GM18858 (cell line): ENCODE data around the gene CMSS1.

ENCODE experiments used
- ATAC-seq: cut with Tn5 transposase; IDR thresholded peaks from one replicate; pipeline ENCODE4 v1.9.1; 2021; ENCODE audit not compliant: unreplicated experiment

The CMSS1 gene

DNA sequence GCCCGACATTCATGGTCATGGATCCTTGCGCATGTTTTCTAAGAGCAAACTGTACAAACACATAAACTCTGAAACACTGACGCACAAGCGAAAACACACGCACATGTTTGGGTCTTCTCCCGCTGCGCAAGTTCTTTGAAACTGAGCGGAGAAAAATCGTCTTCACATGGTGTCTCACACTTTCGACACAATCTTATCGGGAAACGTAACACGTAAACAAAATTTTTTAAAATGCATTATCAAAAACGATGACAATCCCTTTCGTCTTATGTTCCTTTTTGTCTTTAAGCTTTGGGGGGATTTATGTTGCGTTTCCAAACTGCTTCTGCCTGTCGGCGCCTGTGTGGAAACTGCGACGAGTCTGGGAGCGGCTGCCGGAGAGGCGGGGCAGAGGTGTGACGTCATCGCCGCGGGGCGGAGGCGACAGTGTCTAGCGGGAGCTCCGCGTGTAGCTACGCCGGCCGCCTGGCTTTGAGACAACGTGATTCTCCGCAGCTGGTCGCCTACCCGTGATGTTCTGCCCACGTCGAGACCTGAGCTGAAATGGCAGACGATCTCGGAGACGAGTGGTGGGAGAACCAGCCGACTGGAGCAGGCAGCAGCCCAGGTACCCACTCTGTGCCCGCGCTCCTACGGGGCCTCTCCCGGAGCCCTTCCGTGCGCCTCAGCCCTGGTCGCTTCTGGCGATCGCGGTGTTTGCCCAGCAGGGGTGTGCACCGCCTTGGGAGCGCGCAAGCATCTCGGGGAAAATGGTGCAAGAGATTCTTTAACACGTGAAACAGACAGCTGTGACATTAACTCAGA lies at the start of gene CMSS1:
CMSS1 (plus strand) TSS at position 426 of the 804 bp plus-strand sequence.
- ATAC-seq = peak; percentile 96

DNA sequence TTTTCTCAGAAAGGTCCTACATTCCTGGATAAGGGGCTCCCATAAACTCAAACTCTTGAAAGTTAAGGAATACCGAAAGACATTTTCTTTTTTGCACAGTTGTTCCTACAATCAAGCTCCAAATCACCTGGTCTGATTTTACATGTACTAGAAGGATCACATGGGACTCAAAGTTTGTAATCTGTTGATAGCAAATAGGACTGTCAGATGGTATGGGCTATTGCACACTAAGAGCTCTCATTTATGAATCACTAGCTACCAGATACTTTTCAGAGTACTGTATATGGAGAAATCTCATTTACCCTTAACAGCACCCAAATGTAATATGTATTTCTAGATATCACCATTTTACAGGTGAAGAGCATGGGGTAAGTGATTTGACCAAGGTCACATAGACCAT lies 49.5 kb upstream of the CMSS1 start:
- ATAC-seq = no peak

DNA sequence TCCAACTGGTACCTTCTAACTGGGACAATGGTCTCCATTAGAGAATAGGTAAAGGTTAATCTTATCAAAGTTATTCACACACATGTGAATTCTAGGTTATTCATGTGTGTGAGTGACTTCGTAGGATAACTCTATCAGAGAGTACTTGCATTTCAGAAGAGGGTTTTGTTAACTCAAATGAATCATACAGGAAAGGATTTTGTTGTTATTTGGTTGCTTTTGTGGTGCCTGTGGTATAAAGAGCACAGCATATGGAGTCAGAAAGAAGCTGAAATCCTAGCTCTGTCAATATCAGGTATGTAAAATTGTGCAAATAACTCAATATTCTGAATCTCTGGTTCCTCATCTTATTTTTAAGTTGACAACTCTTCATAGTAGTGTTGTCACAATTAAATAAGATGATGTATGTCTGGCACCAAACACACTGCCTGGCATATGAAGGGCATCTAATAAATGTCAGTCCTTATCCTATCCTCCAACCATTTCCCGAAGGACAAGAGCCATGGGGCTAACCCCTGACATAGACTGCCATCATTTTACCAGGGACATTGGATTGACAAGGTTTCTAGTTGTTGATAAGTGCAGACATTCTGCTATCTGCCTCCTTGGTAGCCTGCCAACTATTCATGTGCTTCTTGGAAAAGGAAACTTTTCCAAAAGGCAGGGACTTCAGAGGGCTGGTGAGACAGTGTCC lies 48.7 kb upstream of the CMSS1 start:
- ATAC-seq = no peak

DNA sequence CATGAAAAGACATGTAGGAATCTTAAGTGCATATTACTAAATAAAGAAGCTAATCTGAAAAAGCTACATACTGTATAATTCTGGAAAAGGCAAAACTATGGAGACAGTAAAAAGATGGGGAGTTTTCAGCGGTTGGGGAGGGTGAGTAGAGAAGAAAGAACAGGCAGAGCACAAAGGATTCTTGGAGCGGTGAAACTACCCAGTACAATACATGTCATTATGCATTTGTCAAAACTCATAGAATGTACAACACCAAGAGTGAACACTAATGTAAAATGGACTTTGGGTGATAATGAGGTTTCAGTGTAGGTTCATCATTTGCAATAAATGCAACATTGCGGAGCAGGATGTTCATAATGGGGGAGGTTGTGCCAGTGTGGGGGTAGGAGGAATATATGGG lies 45.5 kb upstream of the CMSS1 start:
- ATAC-seq = no peak

DNA sequence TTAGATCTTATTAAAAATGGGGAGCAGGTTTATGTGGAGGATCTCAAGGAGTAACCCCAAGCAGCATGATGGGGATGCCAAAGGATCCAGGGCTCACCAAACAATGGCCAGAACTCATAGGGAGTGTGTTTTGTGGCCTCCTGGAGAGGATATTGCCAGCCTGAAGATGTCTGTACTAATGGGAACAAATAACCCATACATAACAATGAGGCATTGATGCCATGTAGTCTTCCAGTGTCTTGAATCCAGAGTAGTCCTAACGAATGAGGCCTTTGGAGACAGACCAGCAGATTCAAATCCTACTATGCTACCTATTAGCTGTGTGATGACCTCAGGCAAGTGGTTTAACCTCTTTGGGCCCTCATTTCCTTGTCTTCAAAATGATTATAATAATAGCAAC lies 45.0 kb upstream of the CMSS1 start:
- ATAC-seq = no peak

DNA sequence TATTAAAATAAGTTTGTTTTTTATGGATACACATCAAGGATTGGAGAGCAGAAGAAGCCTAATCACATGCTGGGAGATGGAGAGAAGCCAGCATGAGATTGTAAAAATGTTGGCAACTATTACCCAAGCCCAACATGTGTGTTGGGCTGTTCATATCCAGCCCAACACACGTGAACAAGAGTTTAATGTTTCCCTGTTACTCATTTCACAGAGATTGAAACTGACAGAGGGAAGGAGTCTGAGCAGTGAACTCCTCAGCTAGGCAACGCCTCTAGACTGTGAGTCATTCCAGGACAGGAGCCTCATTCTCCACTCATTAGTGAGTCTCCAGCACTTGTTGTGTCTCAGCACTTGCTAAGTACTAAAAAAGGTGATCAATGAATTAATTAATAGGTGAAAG lies 43.2 kb upstream of the CMSS1 start:
- ATAC-seq = peak; percentile 99

DNA sequence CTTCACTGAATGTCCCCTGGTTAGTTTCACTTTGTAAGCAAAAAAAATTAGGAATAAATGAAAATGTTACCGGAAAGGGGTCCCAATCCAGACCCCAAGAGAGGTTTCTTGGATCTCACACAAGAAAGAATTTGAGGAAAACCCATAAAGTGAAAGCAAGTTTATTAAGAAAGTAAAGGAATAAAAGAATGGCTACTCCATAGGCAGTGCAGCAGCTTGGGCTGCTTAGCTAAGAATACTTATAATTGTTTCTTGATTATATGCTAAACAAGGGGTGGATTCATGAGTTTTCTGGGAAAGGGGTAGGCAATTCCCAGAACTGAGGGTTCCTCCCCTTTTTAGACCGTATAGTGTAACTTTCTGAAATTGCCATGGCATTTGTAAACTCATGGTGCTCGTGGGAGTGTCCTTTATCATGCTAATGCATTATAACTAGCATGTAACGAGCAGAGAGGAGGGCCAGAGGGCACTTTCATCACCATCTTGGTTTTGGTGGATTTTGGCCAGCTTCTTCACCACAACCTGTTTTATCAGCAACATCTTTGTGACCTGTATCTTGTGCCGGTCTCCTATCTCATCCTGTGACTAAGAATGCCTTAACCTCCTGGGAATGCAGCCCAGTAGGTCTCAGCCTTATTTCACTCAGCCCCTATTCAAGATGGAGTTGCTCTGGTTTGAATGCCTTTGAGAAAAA lies 41.0 kb upstream of the CMSS1 start:
- ATAC-seq = no peak

DNA sequence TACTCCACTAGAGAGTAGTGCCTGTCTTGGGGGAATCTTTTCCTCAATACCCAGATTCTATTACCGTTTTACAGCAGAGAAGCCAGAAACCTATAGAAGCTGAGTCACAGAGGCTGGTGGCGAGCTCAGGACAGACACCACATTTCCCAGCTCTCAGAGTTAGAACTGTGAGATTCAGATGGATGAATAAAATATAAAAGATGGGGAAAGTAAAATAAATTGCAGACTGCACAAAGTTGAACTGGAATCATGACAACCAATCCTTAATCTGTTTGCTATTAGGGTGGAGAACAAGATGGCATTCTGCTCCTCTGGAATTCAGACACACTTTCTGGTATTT lies 40.5 kb upstream of the CMSS1 start:
- no peak for ATAC-seq

DNA sequence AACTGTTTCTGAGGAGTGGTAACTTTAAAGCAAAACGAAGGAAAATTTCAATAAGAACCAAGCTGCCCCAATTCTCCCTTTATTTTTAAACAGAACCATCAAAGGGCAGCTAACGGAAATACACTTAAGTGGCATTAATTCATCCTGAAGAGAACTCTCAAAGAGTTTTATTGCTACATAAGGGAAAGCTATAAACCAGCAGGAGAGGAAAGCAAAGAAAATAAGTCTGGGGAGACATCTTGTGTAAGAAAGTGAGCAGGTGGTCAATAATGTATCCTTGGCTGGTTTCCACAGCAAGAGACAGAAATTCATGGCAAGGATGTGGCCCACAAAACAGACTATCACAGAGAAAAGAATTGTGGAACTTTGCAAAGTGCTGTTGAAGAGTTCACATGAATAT lies 40.0 kb upstream of the CMSS1 start:
- no peak for ATAC-seq

DNA sequence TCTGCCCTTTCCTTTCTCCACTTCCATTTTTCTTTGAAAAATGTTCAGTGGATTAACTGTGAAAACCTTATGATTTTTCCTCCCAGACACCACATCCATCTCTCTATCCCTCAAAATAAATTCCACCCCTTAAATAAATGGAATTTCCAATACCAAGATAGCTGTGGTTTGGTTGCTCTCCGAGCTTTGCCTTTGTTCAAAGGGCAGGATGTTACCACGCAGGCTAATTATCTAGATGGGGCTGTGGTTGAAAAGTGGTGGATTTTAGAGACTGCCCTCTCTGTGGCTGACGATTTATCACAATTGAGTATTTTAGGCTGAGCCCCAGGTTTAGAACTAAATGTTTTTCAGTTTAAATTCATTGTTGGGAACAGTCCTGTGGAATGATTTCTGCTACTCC lies 36.9 kb upstream of the CMSS1 start:
- ATAC-seq = no peak

DNA sequence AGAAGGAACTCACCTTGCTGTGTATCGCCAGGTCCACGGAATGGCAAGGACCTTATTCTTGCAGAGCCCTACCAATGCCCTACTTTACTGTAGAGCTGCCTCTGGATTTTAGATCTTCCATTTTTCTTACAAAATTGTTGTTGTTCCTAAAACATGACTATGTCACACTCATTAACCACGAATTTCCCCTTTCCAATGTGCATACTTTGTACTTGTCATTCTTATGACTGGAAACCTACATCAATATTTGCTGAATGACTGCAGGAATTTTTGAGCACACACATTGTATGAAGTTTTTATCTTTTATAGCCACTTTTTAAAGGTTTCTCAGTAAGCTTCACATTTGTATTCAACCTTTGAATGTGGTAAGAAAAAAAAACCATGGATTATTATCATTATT lies 35.9 kb upstream of the CMSS1 start:
- ATAC-seq = no peak

DNA sequence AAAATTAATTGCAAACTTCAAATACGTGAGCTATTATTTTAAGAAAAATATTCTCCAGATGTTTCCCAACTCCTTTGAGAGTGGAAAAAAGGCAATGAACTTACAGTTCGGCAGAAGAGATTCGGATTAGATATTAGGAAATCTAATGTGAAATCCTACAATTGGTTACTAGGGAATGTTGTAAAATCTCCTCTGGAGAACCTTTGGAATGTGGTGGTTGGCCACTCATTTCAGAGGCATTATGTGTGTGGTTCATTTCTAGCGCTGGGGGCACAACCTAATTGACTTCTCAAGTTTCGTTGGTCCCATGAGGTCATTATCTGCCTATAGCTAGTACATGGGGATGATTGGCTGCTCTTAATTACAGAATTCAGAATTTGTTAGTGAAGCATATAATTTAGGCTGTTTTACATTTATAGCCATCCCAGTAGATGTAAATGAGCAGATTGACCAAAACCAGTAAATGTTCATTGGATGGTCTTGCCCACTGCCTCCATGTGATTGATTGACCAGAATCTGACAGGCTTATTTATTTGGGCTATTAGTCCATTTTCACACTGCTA lies 34.6 kb upstream of the CMSS1 start:
- no peak for ATAC-seq

DNA sequence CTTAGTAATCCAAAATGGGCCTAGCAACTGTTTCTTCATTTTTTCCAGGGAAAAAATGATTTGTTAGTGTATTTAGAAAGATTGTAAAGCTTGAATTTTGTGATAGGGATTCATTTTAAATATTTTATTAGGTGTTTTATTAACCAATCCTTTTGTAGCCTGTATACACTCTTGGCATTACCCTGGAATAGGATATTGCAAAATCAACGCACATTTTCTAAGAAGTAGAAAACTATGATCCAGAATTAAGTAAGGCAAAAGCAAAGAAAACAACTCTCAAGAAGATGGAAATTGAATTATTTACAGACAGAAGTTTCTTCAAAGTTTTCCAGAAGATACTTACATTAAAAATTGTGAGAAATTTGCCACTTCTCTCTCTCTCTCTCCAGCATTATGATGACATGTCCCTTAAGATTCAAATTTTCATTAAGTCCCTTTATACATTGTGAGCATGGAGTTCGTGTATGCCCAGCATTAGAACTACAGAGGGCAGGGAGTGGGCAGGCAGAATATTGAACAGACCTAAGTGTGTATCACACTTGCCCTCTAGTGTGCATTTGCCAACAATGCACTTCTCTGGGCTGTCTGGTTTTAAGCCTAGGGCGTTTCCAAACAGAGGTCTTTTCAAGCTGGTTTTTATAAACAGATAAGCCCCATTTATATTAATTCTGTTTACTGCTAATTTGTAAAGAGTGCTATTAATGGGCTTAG lies 28.5 kb upstream of the CMSS1 start:
- ATAC-seq = peak; percentile 95

DNA sequence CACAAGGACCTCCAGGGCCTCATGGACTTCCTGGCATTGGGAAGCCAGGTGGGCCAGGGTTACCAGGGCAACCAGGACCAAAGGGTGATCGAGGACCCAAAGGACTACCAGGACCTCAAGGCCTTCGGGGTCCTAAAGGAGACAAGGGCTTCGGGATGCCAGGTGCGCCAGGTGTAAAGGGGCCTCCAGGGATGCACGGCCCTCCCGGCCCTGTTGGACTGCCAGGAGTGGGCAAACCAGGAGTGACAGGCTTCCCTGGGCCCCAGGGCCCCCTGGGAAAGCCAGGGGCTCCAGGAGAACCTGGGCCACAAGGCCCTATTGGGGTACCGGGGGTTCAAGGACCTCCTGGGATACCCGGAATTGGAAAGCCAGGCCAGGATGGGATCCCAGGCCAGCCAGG lies 23.2 kb upstream of the CMSS1 start:
- ATAC-seq = no peak

DNA sequence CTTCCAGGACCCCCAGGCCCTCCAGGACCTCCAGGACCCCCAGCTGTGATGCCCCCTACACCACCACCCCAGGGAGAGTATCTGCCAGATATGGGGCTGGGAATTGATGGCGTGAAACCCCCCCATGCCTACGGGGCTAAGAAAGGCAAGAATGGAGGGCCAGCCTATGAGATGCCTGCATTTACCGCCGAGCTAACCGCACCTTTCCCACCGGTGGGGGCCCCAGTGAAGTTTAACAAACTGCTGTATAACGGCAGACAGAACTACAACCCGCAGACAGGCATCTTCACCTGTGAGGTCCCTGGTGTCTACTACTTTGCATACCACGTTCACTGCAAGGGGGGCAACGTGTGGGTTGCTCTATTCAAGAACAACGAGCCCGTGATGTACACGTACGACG lies 22.1 kb upstream of the CMSS1 start:
- ATAC-seq = no peak

DNA sequence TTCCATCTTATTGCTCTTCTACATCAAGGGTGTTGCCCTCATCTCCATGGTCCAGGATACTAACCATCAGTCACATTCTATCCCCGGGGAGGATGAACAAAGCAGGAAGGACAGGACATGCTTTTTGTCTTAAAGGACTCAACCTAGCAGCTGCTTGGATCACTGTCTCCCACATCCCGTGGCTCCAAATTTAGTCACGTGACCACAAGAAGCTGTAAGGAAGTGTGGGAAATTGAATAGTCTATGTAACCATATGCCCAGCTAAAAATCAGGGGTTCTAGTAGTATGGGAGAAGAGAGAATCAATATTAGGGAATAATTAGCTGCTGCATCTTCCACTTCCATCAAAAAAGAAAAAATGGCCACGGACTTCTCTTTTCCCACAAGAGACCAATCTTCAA lies 18.2 kb upstream of the CMSS1 start:
- ATAC-seq = no peak

DNA sequence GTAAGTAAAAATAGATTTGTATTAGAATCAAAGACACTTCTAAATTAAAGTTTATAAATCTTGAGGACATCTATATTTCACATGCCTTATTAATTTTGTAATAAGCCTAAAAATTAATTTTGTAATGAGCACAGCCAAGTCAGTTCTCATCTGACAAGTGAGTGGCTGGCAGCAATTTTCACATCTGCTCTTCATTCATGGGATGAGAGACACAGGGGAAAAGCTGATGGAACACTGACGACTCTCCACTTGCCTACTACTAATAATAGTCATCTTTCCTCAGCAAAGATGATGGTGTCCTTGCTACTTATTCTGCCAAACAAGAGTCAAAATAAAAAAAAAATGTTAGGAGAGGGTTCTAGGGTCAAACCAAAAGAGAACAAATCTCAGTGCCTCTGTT lies 14.4 kb upstream of the CMSS1 start:
- ATAC-seq = no peak

DNA sequence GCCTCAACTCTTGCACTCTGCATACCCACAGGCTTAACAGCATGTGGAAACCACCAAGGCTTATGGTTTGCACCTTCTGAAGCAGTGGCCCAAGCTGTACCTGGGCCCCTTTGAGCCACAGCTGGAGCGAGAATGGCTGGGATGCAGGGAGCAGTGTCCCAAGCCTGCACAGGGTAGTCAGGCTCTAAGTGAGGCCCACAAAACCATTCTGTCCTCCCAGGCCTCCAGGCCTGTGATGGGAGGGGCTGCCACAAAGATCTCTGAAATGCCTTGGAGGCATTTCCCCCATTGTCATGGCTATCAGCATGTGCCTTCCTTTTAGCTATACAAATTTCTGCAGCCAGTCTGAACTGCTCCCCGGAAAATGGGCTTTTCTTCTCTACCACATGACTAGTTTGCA lies 12.5 kb upstream of the CMSS1 start:
- no peak for ATAC-seq

DNA sequence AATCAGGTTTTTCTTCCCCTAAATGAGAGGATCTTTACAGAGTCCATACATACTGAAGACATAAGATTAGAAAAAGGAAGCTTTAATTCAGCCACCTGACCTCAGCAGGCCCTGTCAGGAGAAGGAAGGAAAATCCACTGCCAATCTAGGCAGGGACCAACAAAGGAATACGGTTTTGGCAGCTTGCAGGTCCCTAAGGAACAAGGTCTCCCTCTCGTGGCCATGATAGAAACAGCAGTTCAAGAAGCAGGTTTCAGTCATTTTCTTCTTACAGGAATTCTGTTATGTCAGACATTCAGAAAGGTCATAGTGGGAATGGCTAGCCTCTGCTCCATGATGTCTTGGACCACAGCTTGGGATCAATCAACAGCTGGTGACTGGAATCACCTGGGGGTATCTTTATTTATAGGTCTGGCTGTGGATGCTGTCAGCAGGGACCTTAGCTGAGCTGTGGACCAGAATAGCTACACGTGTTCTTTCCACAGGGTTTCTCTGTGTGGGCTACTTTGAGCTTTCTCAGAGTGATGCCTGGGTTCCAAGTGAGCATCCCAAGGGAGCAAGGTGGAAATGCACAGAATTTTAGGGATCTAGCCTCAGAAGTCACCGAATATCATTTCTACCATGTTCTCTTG lies 9.4 kb upstream of the CMSS1 start:
- ATAC-seq = peak; percentile 57

DNA sequence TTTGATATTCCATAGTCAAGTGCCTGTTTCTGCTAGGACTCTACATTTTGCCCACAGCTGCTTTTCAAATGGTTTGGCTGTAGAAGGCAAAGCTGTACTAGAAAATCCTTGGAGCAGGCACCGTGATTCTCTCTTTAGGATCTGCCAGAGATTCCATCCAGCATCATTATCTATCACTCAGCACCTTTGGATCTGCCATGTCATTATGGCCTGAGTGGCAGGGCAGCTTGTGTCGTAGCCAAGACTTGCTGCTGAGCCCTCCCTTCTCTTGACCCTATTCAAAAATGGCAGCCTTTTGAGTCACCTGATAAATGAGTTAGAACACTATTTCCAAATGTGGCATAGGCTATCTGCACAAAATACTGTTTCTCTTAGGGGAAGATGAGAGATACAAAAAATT lies 8.1 kb upstream of the CMSS1 start:
- no peak for ATAC-seq

DNA sequence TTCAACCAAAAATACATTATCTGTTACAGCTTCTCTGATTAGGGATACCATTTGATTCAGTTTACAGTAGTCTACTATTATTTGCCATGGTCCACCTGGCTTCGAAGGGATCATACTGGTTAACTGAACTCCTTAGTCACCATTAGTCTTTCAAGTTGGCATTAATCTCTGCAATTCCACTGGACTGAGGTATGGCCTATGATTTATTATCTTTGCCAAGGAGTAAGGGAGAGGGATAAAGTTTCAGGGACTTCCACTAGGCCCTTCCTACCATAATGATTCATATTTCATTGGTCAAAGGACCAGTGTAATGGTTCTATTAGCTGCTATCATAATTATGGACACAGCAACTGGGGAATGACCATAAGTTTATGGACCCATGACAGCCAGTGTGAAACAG lies 7.3 kb upstream of the CMSS1 start:
- no peak for ATAC-seq
